Neural cell (in vitro differentiated cells): ENCODE measurements around the gene PCDHAC1. TPM values are rescaled to one million over a fixed set of nuclear protein-coding genes. Genes with fewer than 3 reads are reported as not detected.

Experiments used
- H2AFZ ChIP-seq: fragments of 200-600, 300-800 bp; sonication (generic), shearing (Covaris generic); 2 replicates; pipeline ENCODE4 v1.6.0; 2014; ENCODE audit warnings: low read depth, mild to moderate bottlenecking, antibody characterized with exemption, low read length, moderate library complexity
- H3F3A ChIP-seq: fragments of 200-600 bp; shearing (Covaris generic); 2 replicates; pipeline ENCODE4 v1.6.1; 2016; ENCODE audit warnings: mild to moderate bottlenecking, moderate library complexity, mixed read lengths, antibody characterized with exemption, low read length; ENCODE audit not compliant: insufficient read depth, poor library complexity, severe bottlenecking
- H3K27ac ChIP-seq: fragments of 200-600, 300-800 bp; sonication (generic), shearing (Covaris generic); 2 replicates; pipeline ENCODE4 v1.5.1; 2014; ENCODE audit warnings: mild to moderate bottlenecking, low read length, moderate library complexity
- H3K27me3 ChIP-seq: fragments of 300-800, 200-600 bp; sonication (generic), shearing (Covaris generic); 2 replicates; pipeline ENCODE4 v1.6.0; 2014; ENCODE audit warnings: mild to moderate bottlenecking, low read depth, low read length, moderate library complexity; ENCODE audit not compliant: insufficient read depth
- H3K36me3 ChIP-seq: fragments of 300-800, 200-600 bp; sonication (generic), shearing (Covaris generic); 2 replicates; pipeline ENCODE4 v1.5.1; 2014; ENCODE audit warnings: mild to moderate bottlenecking, antibody characterized with exemption, low read length, moderate library complexity; ENCODE audit not compliant: insufficient read depth
- H3K4me2 ChIP-seq: fragments of 300-800, 200-600 bp; sonication (generic), shearing (Covaris generic); 2 replicates; pipeline ENCODE4 v1.6.0; 2014; ENCODE audit warnings: mild to moderate bottlenecking, low read length
- H3K4me3 ChIP-seq: fragments of 300-800, 200-600 bp; sonication (generic), shearing (Covaris generic); 2 replicates; pipeline ENCODE4 v1.5.1; 2014; ENCODE audit warnings: mild to moderate bottlenecking, low read length, moderate library complexity
- H3K79me2 ChIP-seq: fragments of 200-600 bp; shearing (Covaris generic); replicated peaks from 2 replicates; pipeline ENCODE4 v1.6.0; 2014; ENCODE audit warnings: mild to moderate bottlenecking, low read length, moderate library complexity; ENCODE audit not compliant: insufficient read depth
- H3K9ac ChIP-seq: fragments of 300-800, 200-600 bp; sonication (generic), shearing (Covaris generic); 2 replicates; pipeline ENCODE4 v1.6.1; 2016; ENCODE audit warnings: mild to moderate bottlenecking, low read length, mixed read lengths
- H3K9me2 ChIP-seq: fragments of 200-600 bp; shearing (Covaris generic); 2 replicates; pipeline ENCODE4 v1.6.1; 2016; ENCODE audit warnings: mild to moderate bottlenecking, low read length, mixed read lengths; ENCODE audit not compliant: insufficient read depth
- H3K9me3 ChIP-seq: fragments of 200-600, 300-800 bp; sonication (generic), shearing (Covaris generic); 2 replicates; pipeline ENCODE4 v1.6.1; 2016; ENCODE audit warnings: mild to moderate bottlenecking, mixed run types, low read length, moderate library complexity, mixed read lengths
- H4K20me1 ChIP-seq: fragments of 200-600 bp; shearing (Covaris generic); 2 replicates; pipeline ENCODE4 v1.6.1; 2016; ENCODE audit warnings: mild to moderate bottlenecking, mixed run types; ENCODE audit not compliant: insufficient read depth
- EP300 ChIP-seq: fragments of 450-650 bp; conservative IDR thresholded peaks from 2 replicates; pipeline ENCODE4 v1.6.1; 2014; ENCODE audit warnings: antibody characterized with exemption, mild to moderate bottlenecking, moderate library complexity; ENCODE audit not compliant: poor library complexity, severe bottlenecking
- EZH2 ChIP-seq: fragments of 200-600, 300-800 bp; shearing (Covaris generic), sonication (generic); IDR thresholded peaks from 2 replicates; pipeline ENCODE4 v1.6.1; 2014; ENCODE audit warnings: antibody characterized with exemption, low read length, borderline replicate concordance, mild to moderate bottlenecking; ENCODE audit not compliant: insufficient read depth, poor library complexity, severe bottlenecking
- MXI1 ChIP-seq: fragments of 450-650 bp; conservative IDR thresholded peaks from 2 replicates; pipeline ENCODE4 v1.6.1; 2014; ENCODE audit warnings: antibody characterized with exemption, mild to moderate bottlenecking; ENCODE audit not compliant: poor library complexity, severe bottlenecking
- POLR2AphosphoS5 ChIP-seq: IDR thresholded peaks from 2 replicates; pipeline ENCODE4 v1.6.1; 2012
- RAD21 ChIP-seq: fragments of 450-650 bp; conservative IDR thresholded peaks from 2 replicates; pipeline ENCODE4 v1.6.1; 2014; ENCODE audit warnings: antibody characterized with exemption, mild to moderate bottlenecking, moderate library complexity
- REST ChIP-seq: IDR thresholded peaks from 2 replicates; pipeline ENCODE4 v1.6.1; 2012; ENCODE audit warnings: borderline replicate concordance
- SMC3 ChIP-seq: fragments of 450-650 bp; conservative IDR thresholded peaks from 2 replicates; pipeline ENCODE4 v1.6.1; 2014; ENCODE audit warnings: antibody characterized with exemption, mild to moderate bottlenecking, moderate library complexity; ENCODE audit not compliant: poor library complexity
- TAF1 ChIP-seq: IDR thresholded peaks from 2 replicates; pipeline ENCODE4 v1.6.1; 2012; ENCODE audit warnings: low read depth
- polyA plus RNA-seq: library from polyadenylated mRNA; depleted of rRNA; stranded (reverse); fragments of >200 nt; gene quantifications from 2 replicates; pipeline ENCODE4 v1.2.3, GENCODE V29; 2014
- TF ChIP-seq, protein P1 (sequence below): fragments of 450-650 bp; IDR thresholded peaks from 2 replicates; pipeline ENCODE4 v1.5.1; 2014; ENCODE audit warnings: antibody characterized with exemption, mild to moderate bottlenecking, moderate library complexity; ENCODE audit not compliant: poor library complexity, severe bottlenecking

Gene PCDHAC1
- polyA plus RNA-seq, 1 donor from 2014 or later = 2.4 TPM

GRCh38 chr5:140978260-140978659 is 52.2 kb downstream of the PCDHAC1 start:
- no peak overlapping the region for H3K27ac ChIP-seq
- no peak overlapping the region for H3K9ac ChIP-seq
- H3K4me2 ChIP-seq = no peak overlapping the region
- no peak for TF ChIP-seq POLR2AphosphoS5
- no peak for TF ChIP-seq EZH2
- no peak for TF ChIP-seq SMC3
- no peak for TF ChIP-seq EP300
- TF ChIP-seq REST = no peak
- no peak for TF ChIP-seq TAF1
- no peak for TF ChIP-seq MXI1
- no peak for TF ChIP-seq RAD21
- TF ChIP-seq, protein P1, sequence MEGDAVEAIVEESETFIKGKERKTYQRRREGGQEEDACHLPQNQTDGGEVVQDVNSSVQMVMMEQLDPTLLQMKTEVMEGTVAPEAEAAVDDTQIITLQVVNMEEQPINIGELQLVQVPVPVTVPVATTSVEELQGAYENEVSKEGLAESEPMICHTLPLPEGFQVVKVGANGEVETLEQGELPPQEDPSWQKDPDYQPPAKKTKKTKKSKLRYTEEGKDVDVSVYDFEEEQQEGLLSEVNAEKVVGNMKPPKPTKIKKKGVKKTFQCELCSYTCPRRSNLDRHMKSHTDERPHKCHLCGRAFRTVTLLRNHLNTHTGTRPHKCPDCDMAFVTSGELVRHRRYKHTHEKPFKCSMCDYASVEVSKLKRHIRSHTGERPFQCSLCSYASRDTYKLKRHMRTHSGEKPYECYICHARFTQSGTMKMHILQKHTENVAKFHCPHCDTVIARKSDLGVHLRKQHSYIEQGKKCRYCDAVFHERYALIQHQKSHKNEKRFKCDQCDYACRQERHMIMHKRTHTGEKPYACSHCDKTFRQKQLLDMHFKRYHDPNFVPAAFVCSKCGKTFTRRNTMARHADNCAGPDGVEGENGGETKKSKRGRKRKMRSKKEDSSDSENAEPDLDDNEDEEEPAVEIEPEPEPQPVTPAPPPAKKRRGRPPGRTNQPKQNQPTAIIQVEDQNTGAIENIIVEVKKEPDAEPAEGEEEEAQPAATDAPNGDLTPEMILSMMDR = no peak
- no peaks in the 10 kb centered on the region for H4K20me1 ChIP-seq
- H3K27me3 ChIP-seq = no peaks in the 10 kb centered on the region
- H3K79me2 ChIP-seq = peaks cover 15% of the 10 kb centered on the region
- H3K9me3 ChIP-seq = no peaks in the 10 kb centered on the region
- no peaks in the 10 kb centered on the region for H3K9me2 ChIP-seq
- no peak overlapping the region for H2AFZ ChIP-seq
- peaks cover 14% of the 10 kb centered on the region for H3F3A ChIP-seq
- H3K4me3 ChIP-seq = no peak overlapping the region
- H3K36me3 ChIP-seq = peaks cover 6% of the 10 kb centered on the region

DNA sequence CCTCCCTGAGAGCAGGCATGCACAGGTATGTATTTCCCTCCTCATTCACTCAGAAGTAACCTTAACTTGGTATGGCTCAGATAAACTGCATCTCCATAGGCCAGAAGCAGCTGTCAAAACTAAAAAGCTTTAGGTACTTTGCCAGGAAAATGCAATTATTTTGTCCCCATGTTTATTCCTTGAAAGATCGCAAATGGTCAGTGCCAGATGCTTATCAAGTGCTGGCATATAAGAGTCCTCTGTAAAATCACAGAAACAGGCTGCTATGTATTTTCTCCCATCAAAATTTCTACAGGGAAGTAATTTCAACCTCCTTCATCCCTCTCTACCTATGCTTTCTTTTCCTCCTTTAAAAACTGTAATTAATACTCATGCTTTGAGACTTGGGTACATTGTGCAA is 52.9 kb downstream of the PCDHAC1 start:
- peaks cover 9% of the 10 kb centered on the region for H3K79me2 ChIP-seq
- H3K9me3 ChIP-seq = no peaks in the 10 kb centered on the region
- H3K27me3 ChIP-seq = no peaks in the 10 kb centered on the region
- H2AFZ ChIP-seq = no peak overlapping the region
- no peak overlapping the region for H3K4me2 ChIP-seq
- no peak overlapping the region for H3K9ac ChIP-seq
- H4K20me1 ChIP-seq = no peaks in the 10 kb centered on the region
- H3K36me3 ChIP-seq = peaks cover 6% of the 10 kb centered on the region
- peaks cover 14% of the 10 kb centered on the region for H3F3A ChIP-seq
- TF ChIP-seq, protein P1 = no peak
- TF ChIP-seq RAD21 = no peak
- no peak for TF ChIP-seq REST
- no peak for TF ChIP-seq EZH2
- TF ChIP-seq POLR2AphosphoS5 = no peak
- TF ChIP-seq TAF1 = no peak
- no peak overlapping the region for H3K4me3 ChIP-seq
- no peaks in the 10 kb centered on the region for H3K9me2 ChIP-seq
- H3K27ac ChIP-seq = no peak overlapping the region
